ENCODE data around the gene PM20D2. TPM values are rescaled to one million over a fixed set of nuclear protein-coding genes. Genes with fewer than 3 reads are reported as not detected.

PM20D2 gene
- total and polyA plus RNA-seq, 2 experiments from 2014 or later, result 2.1 to 6.8 TPM

GRCh38 chr6:89180112-89180511 lies 34.3 kb downstream of the PM20D2 start:
- Histone ChIP-seq H3K27ac (no peak overlapping the region), H3K4me3 (no peak overlapping the region), H3K9me3 (ENCODE audit: low read depth) (no peaks in the 10 kb centered on the region), H3K79me2 (ENCODE audit: insufficient read depth) (no peaks in the 10 kb centered on the region), H3K9ac (no peak overlapping the region), H3F3A (ENCODE audit: insufficient read depth) (no peaks in the 10 kb centered on the region), H3K36me3 (ENCODE audit: low read depth) (no peaks in the 10 kb centered on the region), H3K4me2 (ENCODE audit: unreplicated experiment) (no peak overlapping the region), H2AFZ (no peak overlapping the region), H4K20me1 (ENCODE audit: insufficient read depth) (no peaks in the 10 kb centered on the region), H3K4me1 (ENCODE audit: insufficient read depth) (no peaks in the 10 kb centered on the region), H3K27me3 (replicated peaks; ENCODE audit: insufficient read depth) (no peaks in the 10 kb centered on the region), H3K9me2 (ENCODE audit: insufficient read depth) (no peaks in the 10 kb centered on the region)
- 82 to 83% methylated on average over 13 of the region's 13 CpGs for WGBS, 2 experiments (ENCODE audit: low coverage in 1 of 2, low lambda C conversion rate in 2 of 2, missing lambda C conversion rate in 2 of 2)
- no peak for TF ChIP-seq EZH2phosphoT487 (IDR thresholded peaks at IDR 0.05; ENCODE audit: insufficient read depth, low read depth)
- TF ChIP-seq EZH2 (IDR thresholded peaks at IDR 0.05; ENCODE audit: insufficient read depth, poor library complexity, severe bottlenecking), result no peak
- no peak for DNase-seq
- in situ Hi-C loops (cut with MboI), result no loop called here

- TF ChIP-seq EZH2 (IDR thresholded peaks at IDR 0.05; ENCODE audit: insufficient read depth, poor library complexity, severe bottlenecking) (no peak), EZH2phosphoT487 (IDR thresholded peaks at IDR 0.05; ENCODE audit: insufficient read depth, low read depth) (no peak)
- Histone ChIP-seq H3K4me2 (ENCODE audit: unreplicated experiment) (no peak overlapping the region), H3K9ac (no peak overlapping the region), H3K36me3 (ENCODE audit: low read depth) (no peaks in the 10 kb centered on the region), H3K79me2 (ENCODE audit: insufficient read depth) (no peaks in the 10 kb centered on the region), H3K27ac (no peak overlapping the region), H4K20me1 (ENCODE audit: insufficient read depth) (no peaks in the 10 kb centered on the region), H3K9me3 (ENCODE audit: low read depth) (no peaks in the 10 kb centered on the region), H3K27me3 (replicated peaks; ENCODE audit: insufficient read depth) (no peaks in the 10 kb centered on the region), H3K4me3 (no peak overlapping the region), H2AFZ (no peak overlapping the region), H3K4me1 (ENCODE audit: insufficient read depth) (no peaks in the 10 kb centered on the region), H3F3A (ENCODE audit: insufficient read depth) (no peaks in the 10 kb centered on the region), H3K9me2 (ENCODE audit: insufficient read depth) (no peaks in the 10 kb centered on the region)
- no peak for DNase-seq
- 20 to 23% methylated on average over 1 of the region's 1 CpG for WGBS, 2 experiments (ENCODE audit: low coverage in 1 of 2, low lambda C conversion rate in 2 of 2, missing lambda C conversion rate in 2 of 2)
- in situ Hi-C loops (cut with MboI), result no loop called here
Observed at GRCh38 chr6:89180971-89181370, 35.1 kb downstream of the PM20D2 start.

GRCh38 chr6:89183294-89183693 lies 37.4 kb downstream of the PM20D2 start:
- no peak for DNase-seq
- in situ Hi-C loops (cut with MboI), result no loop called here
- Histone ChIP-seq H3K9me2 (ENCODE audit: insufficient read depth) (no peaks in the 10 kb centered on the region), H3K4me3 (no peak overlapping the region), H4K20me1 (ENCODE audit: insufficient read depth) (no peaks in the 10 kb centered on the region), H3K27ac (no peak overlapping the region), H2AFZ (no peak overlapping the region), H3K9me3 (ENCODE audit: low read depth) (no peaks in the 10 kb centered on the region), H3K79me2 (ENCODE audit: insufficient read depth) (no peaks in the 10 kb centered on the region), H3K9ac (no peak overlapping the region), H3F3A (ENCODE audit: insufficient read depth) (no peaks in the 10 kb centered on the region), H3K4me2 (ENCODE audit: unreplicated experiment) (no peak overlapping the region), H3K27me3 (replicated peaks; ENCODE audit: insufficient read depth) (no peaks in the 10 kb centered on the region), H3K4me1 (ENCODE audit: insufficient read depth) (no peaks in the 10 kb centered on the region), H3K36me3 (ENCODE audit: low read depth) (no peaks in the 10 kb centered on the region)
- 88 to 97% methylated on average over 2 of the region's 2 CpGs for WGBS, 2 experiments (ENCODE audit: low coverage in 1 of 2, low lambda C conversion rate in 2 of 2, missing lambda C conversion rate in 2 of 2)
- no peak for TF ChIP-seq EZH2 (IDR thresholded peaks at IDR 0.05; ENCODE audit: insufficient read depth, poor library complexity, severe bottlenecking)

- TF ChIP-seq EZH2 (IDR thresholded peaks at IDR 0.05; ENCODE audit: insufficient read depth, poor library complexity, severe bottlenecking) (no peak), EZH2phosphoT487 (IDR thresholded peaks at IDR 0.05; ENCODE audit: insufficient read depth, low read depth) (no peak)
- no peak overlapping the region for H3K9ac ChIP-seq
- no peaks in the 10 kb centered on the region for H4K20me1 ChIP-seq (ENCODE audit: insufficient read depth)
- H3K4me2 ChIP-seq (ENCODE audit: unreplicated experiment), result no peak overlapping the region
- H3F3A ChIP-seq (ENCODE audit: insufficient read depth), result no peaks in the 10 kb centered on the region
- H2AFZ ChIP-seq, result no peak overlapping the region
- no peak overlapping the region for H3K27ac ChIP-seq
- in situ Hi-C loops (cut with MboI), result no loop called here
- no peaks in the 10 kb centered on the region for H3K9me3 ChIP-seq (ENCODE audit: low read depth)
- H3K4me1 ChIP-seq (ENCODE audit: insufficient read depth), result no peaks in the 10 kb centered on the region
- H3K4me3 ChIP-seq, result no peak overlapping the region
- no peaks in the 10 kb centered on the region for H3K79me2 ChIP-seq (ENCODE audit: insufficient read depth)
- no peak for DNase-seq
- peaks cover 4% of the 10 kb centered on the region; the same call in 1 of the 2 replicates for H3K27me3 ChIP-seq (replicated peaks; ENCODE audit: insufficient read depth)
- no peaks in the 10 kb centered on the region for H3K9me2 ChIP-seq (ENCODE audit: insufficient read depth)
- no peaks in the 10 kb centered on the region for H3K36me3 ChIP-seq (ENCODE audit: low read depth)
- 19 to 22% methylated on average over 9 of the region's 9 CpGs for WGBS, 2 experiments (ENCODE audit: low coverage in 1 of 2, low lambda C conversion rate in 2 of 2, missing lambda C conversion rate in 2 of 2)
Observed at GRCh38 chr6:89184344-89184743, 38.5 kb downstream of the PM20D2 start.

GRCh38 chr6:89186762-89187161 lies 40.9 kb downstream of the PM20D2 start:
- H3K9me3 ChIP-seq (ENCODE audit: low read depth), result no peaks in the 10 kb centered on the region
- no peaks in the 10 kb centered on the region for H3K9me2 ChIP-seq (ENCODE audit: insufficient read depth)
- no peak overlapping the region for H3K27ac ChIP-seq
- no peak overlapping the region for H3K4me3 ChIP-seq
- H4K20me1 ChIP-seq (ENCODE audit: insufficient read depth), result no peaks in the 10 kb centered on the region
- H2AFZ ChIP-seq, result no peak overlapping the region
- 84 to 85% methylated on average over 2 of the region's 2 CpGs for WGBS, 2 experiments (ENCODE audit: low coverage in 1 of 2, low lambda C conversion rate in 2 of 2, missing lambda C conversion rate in 2 of 2)
- H3K9ac ChIP-seq, result no peak overlapping the region
- H3K4me2 ChIP-seq (ENCODE audit: unreplicated experiment), result no peak overlapping the region
- H3K36me3 ChIP-seq (ENCODE audit: low read depth), result no peaks in the 10 kb centered on the region
- in situ Hi-C loops (cut with MboI), result no loop called here
- no peaks in the 10 kb centered on the region for H3K4me1 ChIP-seq (ENCODE audit: insufficient read depth)
- TF ChIP-seq EZH2 (IDR thresholded peaks at IDR 0.05; ENCODE audit: insufficient read depth, poor library complexity, severe bottlenecking) (no peak), EZH2phosphoT487 (IDR thresholded peaks at IDR 0.05; ENCODE audit: insufficient read depth, low read depth) (no peak)
- no peak for DNase-seq
- H3F3A ChIP-seq (ENCODE audit: insufficient read depth), result no peaks in the 10 kb centered on the region
- H3K79me2 ChIP-seq (ENCODE audit: insufficient read depth), result no peaks in the 10 kb centered on the region
- H3K27me3 ChIP-seq (replicated peaks; ENCODE audit: insufficient read depth), result peaks cover 4% of the 10 kb centered on the region; the same call in 1 of the 2 replicates

All from GM23248 (cell line).